Cardiac muscle cell (in vitro differentiated cells and primary cell): ENCODE measurements around the gene ADAMTSL2. TPM values are rescaled to one million over a fixed set of nuclear protein-coding genes. Genes with fewer than 3 reads are reported as not detected.

Experiments used
- DNase-seq, 2 donors: peaks; one replicate each; pipeline versions ENCODE4 v3.0.0 to v3.0.0-alpha.2; 2010 to 2017; ENCODE audit warnings: low read depth in 1 of 2, low spot score in 1 of 2
- H3K27ac ChIP-seq: fragments of 200-600 bp; sonication (generic); 2 replicates; pipeline ENCODE4 v1.5.1; 2016
- H3K27me3 ChIP-seq: fragments of 200-600 bp; sonication (generic); 2 replicates; pipeline ENCODE4 v1.6.0; 2016; ENCODE audit warnings: control low read depth
- H3K36me3 ChIP-seq: fragments of 200-600 bp; sonication (generic); 2 replicates; pipeline ENCODE4 v1.5.1; 2016; ENCODE audit warnings: control low read depth
- H3K4me1 ChIP-seq: fragments of 200-600 bp; sonication (generic); 2 replicates; pipeline ENCODE4 v1.8.1; 2017; ENCODE audit warnings: low read depth, mild to moderate bottlenecking, mixed run types
- H3K4me3 ChIP-seq: fragments of 200-600 bp; sonication (generic); 2 replicates; pipeline ENCODE4 v1.5.1; 2016; ENCODE audit warnings: mild to moderate bottlenecking
- H3K9me3 ChIP-seq: fragments of 200-600 bp; sonication (generic); 2 replicates; pipeline ENCODE4 v1.5.1; 2017; ENCODE audit warnings: low read depth, mild to moderate bottlenecking, control low read depth
- polyA plus RNA-seq: library from polyadenylated mRNA; unstranded; fragments of >200 nt; fragmentation: Nextera tagmentation; extraction: Ambion mirVana; gene quantifications from 2 replicates; pipeline ENCODE4 v1.2.1, GENCODE V29; 2016
- total RNA-seq: library from RNA; depleted of rRNA; stranded (reverse); fragments of >200 nt; gene quantifications from 2 replicates; pipeline ENCODE4 v1.2.3, GENCODE V29; 2016
- TF ChIP-seq, protein P1 (sequence below): IDR thresholded peaks from 2 replicates; pipeline ENCODE4 v1.5.1; 2012; ENCODE audit warnings: low read depth, mild to moderate bottlenecking, low read length

The ADAMTSL2 gene
- total and polyA plus RNA-seq, 2 experiments from 2014 or later, result 18.4 to 27.2 TPM

- Histone ChIP-seq H3K9me3 (no peaks in the 10 kb centered on the region), H3K27me3 (no peaks in the 10 kb centered on the region)
- TF ChIP-seq, protein P1, sequence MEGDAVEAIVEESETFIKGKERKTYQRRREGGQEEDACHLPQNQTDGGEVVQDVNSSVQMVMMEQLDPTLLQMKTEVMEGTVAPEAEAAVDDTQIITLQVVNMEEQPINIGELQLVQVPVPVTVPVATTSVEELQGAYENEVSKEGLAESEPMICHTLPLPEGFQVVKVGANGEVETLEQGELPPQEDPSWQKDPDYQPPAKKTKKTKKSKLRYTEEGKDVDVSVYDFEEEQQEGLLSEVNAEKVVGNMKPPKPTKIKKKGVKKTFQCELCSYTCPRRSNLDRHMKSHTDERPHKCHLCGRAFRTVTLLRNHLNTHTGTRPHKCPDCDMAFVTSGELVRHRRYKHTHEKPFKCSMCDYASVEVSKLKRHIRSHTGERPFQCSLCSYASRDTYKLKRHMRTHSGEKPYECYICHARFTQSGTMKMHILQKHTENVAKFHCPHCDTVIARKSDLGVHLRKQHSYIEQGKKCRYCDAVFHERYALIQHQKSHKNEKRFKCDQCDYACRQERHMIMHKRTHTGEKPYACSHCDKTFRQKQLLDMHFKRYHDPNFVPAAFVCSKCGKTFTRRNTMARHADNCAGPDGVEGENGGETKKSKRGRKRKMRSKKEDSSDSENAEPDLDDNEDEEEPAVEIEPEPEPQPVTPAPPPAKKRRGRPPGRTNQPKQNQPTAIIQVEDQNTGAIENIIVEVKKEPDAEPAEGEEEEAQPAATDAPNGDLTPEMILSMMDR, result no peak
Measured at GRCh38 chr9:133599470-133600173, 65.1 kb downstream of the ADAMTSL2 start.

GRCh38 chr9:133600739-133601138 lies 66.2 kb downstream of the ADAMTSL2 start:
- H3K27ac ChIP-seq, result no peak overlapping the region
- H3K36me3 ChIP-seq, result no peaks in the 10 kb centered on the region
- H3K9me3 ChIP-seq, result no peaks in the 10 kb centered on the region
- H3K4me1 ChIP-seq, result no peaks in the 10 kb centered on the region
- TF ChIP-seq, protein P1, result no peak
- no peak for DNase-seq
- H3K4me3 ChIP-seq, result no peak overlapping the region
- no peaks in the 10 kb centered on the region for H3K27me3 ChIP-seq

More at GRCh38 chr9:133599470-133600173, 65.1 kb downstream of the ADAMTSL2 start:
- no peak for DNase-seq
- Histone ChIP-seq H3K4me3 (no peak overlapping the region), H3K4me1 (no peaks in the 10 kb centered on the region), H3K27ac (no peak overlapping the region), H3K36me3 (no peaks in the 10 kb centered on the region)

GRCh38 chr9:133601746-133602145 lies 67.2 kb downstream of the ADAMTSL2 start:
- DNase-seq, result no peak
- H3K36me3 ChIP-seq, result no peaks in the 10 kb centered on the region
- TF ChIP-seq, protein P1, result no peak
- H3K4me3 ChIP-seq, result no peak overlapping the region
- no peaks in the 10 kb centered on the region for H3K4me1 ChIP-seq
- peaks cover under 1% of the 10 kb centered on the region for H3K27me3 ChIP-seq
- H3K9me3 ChIP-seq, result no peaks in the 10 kb centered on the region
- H3K27ac ChIP-seq, result no peak overlapping the region

DNA sequence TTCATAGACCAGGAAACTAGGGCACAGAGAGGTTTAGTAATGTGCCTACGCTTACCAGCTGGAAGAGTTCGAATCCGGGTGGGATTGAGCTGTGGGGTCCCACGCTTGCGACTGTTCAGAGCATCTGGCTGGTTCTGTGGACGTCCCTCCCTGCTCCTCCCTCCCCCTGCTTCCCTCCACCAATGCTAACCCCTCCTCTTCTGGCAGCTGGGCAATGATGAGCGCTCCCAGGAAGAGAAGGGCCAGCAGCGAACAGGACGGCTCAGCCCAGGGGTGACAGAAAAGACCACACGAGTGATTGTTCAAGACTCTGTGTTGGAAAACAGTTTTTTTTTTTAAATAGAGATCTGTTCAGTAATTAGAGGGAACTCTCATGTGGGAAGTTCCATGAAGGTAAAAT lies 67.8 kb downstream of the ADAMTSL2 start:
- peaks cover 6% of the 10 kb centered on the region for H3K27me3 ChIP-seq

GRCh38 chr9:133603135-133603927 lies 68.8 kb downstream of the ADAMTSL2 start:
- H3K9me3 ChIP-seq, result no peaks in the 10 kb centered on the region
- no peaks in the 10 kb centered on the region for H3K36me3 ChIP-seq
- TF ChIP-seq, protein P1, result no peak
- H3K27me3 ChIP-seq, result peaks cover 16% of the 10 kb centered on the region
- no peak overlapping the region for H3K4me3 ChIP-seq
- DNase-seq, result no peak
- H3K27ac ChIP-seq, result no peak overlapping the region
- H3K4me1 ChIP-seq, result no peaks in the 10 kb centered on the region

More for the DNA sequence above, 67.8 kb downstream of the ADAMTSL2 start:
- TF ChIP-seq, protein P1, result no peak
- no peaks in the 10 kb centered on the region for H3K4me1 ChIP-seq
- no peak overlapping the region for H3K27ac ChIP-seq
- H3K36me3 ChIP-seq, result no peaks in the 10 kb centered on the region
- no peaks in the 10 kb centered on the region for H3K9me3 ChIP-seq
- DNase-seq, result no peak
- no peak overlapping the region for H3K4me3 ChIP-seq
